ENCODE measurements around the gene TDRKH. TPM values are rescaled to one million over a fixed set of nuclear protein-coding genes. Genes with fewer than 3 reads are reported as not detected.

Gene TDRKH
- total and polyA plus RNA-seq, 5 donors, result 3.4 to 7.5 (median 5.6) TPM

DNA sequence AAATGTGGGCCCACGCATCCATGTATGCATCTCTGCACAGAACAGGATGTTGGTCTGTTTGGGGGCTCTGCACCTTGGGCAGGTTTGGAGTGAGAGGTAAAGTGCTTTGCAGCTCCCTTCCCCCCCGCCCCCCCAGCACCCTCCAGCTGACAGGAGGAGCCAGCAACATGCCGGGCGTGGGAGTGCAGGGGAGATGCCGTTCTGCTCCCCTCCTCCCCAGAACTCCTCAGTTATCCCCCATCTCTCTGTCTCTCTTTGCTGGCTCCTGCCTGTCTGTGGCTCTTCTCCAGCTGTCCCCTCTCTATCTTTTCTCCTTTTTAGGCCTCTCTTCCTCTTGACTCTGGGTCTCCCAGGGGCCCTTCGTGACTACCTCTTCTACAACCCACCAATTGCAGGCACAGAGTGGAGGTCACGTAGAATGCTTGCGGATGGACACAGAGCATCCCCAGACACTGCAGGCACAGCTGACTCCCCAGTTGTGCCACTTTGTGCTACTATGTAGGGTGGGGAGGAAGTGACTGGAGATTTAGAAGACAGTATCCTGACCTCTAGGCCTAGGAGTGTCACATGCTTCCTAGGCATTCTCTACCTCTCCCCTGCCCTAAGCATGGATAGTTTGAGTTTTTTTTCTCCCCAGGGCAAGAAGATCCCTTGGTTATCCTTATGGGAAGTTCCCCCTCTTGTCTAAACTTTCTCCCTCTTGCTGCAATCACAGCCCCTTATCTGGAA, 43.0 kb upstream of the TDRKH start:
- WGBS, result 75% methylated on average over 8 of the region's 8 CpGs
- no peak for DNase-seq
- no peak overlapping the region for H3K4me3 ChIP-seq (ENCODE audit: low read length)
- intact Hi-C loops (cut with DNase I), result loop anchor here in 2 of 4 donors (10.0 kb wide), 1 partner anchor 239 kb away; no protein-coding TSS in a partner anchor
- H3K9me3 ChIP-seq (ENCODE audit: control insufficient read depth, low read length), result no peaks in the 10 kb centered on the region
- H3K4me1 ChIP-seq (ENCODE audit: control insufficient read depth, insufficient read depth, low read length), result peaks cover 3% of the 10 kb centered on the region
- no peak for ATAC-seq
- H3K27ac ChIP-seq (ENCODE audit: low read length), result no peak overlapping the region
- no peaks in the 10 kb centered on the region for H3K27me3 ChIP-seq (ENCODE audit: control insufficient read depth, insufficient read depth)

DNA sequence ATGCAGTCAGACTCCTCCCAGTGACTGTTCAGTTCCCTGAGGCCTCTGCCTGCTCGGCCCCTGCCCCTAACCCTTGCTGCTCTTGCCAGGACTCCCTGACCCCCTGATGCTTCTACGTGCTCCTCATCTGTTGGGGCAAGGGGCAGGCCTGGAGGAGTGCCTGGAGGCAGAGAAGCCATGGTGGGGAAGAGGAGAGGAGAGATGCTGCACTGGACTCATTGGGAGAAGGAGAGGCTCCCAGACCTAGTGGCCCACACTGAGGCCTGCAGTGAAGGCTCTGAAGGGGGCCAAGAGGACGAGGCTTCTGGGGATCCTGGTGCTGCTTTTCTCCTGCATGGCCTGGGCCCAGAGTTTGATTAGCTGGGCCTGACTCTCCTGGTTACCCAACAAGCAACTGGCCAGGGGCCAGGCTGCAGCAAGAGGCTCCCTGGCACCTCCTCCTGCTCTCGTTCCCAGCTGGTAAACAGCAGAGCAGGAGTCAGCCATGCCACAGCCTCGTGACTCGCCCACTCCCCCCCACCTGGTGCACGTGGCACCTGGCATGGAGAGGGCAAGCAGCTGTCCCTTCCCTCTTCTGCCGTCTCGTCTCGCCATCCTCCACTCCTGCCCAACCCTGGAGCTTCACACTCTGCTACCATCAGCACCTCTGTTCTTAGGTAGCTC, 42.1 kb upstream of the TDRKH start:
- Histone ChIP-seq H3K27ac (ENCODE audit: low read length) (no peak overlapping the region), H3K4me3 (ENCODE audit: low read length) (no peak overlapping the region), H3K27me3 (ENCODE audit: control insufficient read depth, insufficient read depth) (no peaks in the 10 kb centered on the region), H3K4me1 (ENCODE audit: control insufficient read depth, insufficient read depth, low read length) (peaks cover 3% of the 10 kb centered on the region), H3K9me3 (ENCODE audit: control insufficient read depth, low read length) (no peaks in the 10 kb centered on the region)
- intact Hi-C loops (cut with DNase I), result loop anchor here in 2 of 4 donors (10.0 kb wide), 1 partner anchor 238 kb away; no protein-coding TSS in a partner anchor
- 53% methylated on average over 10 of the region's 10 CpGs for WGBS
- DNase-seq (peak; percentile 79 to 90 (median 88)), ATAC-seq (peak; percentile 61 to 62)

DNA sequence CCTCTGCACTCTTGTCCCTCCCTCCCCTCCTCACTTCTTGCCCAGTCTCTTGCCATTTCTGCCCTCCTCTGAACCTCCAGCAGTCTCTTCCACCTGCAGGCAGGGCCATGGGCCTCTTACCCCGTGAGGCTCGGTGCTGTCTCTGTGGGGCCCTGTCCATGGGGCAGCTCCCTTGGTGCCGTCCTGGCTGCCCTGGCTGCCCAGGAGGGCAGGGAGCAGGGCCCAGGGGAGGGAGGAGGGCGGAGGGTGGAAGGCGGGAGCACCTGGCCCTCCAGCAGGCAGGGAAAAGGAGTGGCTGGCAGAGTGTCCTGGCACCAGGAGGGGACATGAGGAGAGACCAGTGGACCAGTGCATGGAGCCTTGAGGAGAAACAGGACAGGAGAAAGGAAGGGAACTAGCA, 41.3 kb upstream of the TDRKH start, which contains the start of gene RORC:
Gene RORC, minus strand, starts transcription at position 198 of the 400 bp plus-strand sequence. Its CDS starts 38 bp downstream, at position 160.
- DNase-seq, result peak in 1 of 3 donors; percentile 73
- ATAC-seq, result peak; percentile 17 to 67
- intact Hi-C loops (cut with DNase I), result loop anchor here in 2 of 4 donors (10.0 kb wide), 1 partner anchor 237 kb away; no protein-coding TSS in a partner anchor
- no peak within 1 kb of the TSS for H3K4me3 ChIP-seq (ENCODE audit: low read length)
- H3K27ac ChIP-seq (ENCODE audit: low read length), result no peak within 1 kb of the TSS
- H3K4me1 ChIP-seq (ENCODE audit: control insufficient read depth, insufficient read depth, low read length), result peaks cover 3% of the 10 kb centered on the region
- no peaks in the 10 kb centered on the region for H3K9me3 ChIP-seq (ENCODE audit: control insufficient read depth, low read length)
- WGBS, result 69% methylated on average over 5 of the region's 5 CpGs
- no peaks in the 10 kb centered on the region for H3K27me3 ChIP-seq (ENCODE audit: control insufficient read depth, insufficient read depth)

DNA sequence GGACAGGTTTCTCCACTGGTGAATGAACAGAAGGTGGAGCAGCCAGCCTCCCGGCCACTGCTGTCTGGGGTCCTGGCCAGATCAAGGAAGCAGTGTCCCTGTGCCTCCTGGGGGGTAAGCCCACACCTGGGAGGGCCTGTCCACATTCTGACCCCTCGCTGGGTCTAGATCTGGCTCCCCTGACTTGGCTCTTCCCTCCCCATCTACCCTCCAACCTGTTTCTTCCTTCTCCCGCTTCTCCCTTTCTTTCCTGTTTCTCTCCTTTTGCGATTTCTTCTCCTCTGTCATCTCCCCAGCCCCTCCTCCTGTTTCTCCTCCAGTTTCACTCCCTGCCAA, 40.9 kb upstream of the TDRKH start:
- Histone ChIP-seq H3K4me1 (ENCODE audit: control insufficient read depth, insufficient read depth, low read length) (peaks cover 3% of the 10 kb centered on the region), H3K27me3 (ENCODE audit: control insufficient read depth, insufficient read depth) (no peaks in the 10 kb centered on the region), H3K27ac (ENCODE audit: low read length) (no peak overlapping the region), H3K9me3 (ENCODE audit: control insufficient read depth, low read length) (no peaks in the 10 kb centered on the region), H3K4me3 (ENCODE audit: low read length) (no peak overlapping the region)
- DNase-seq (no peak), ATAC-seq (no peak)
- intact Hi-C loops (cut with DNase I), result loop anchor here in 2 of 4 donors (10.0 kb wide), 1 partner anchor 236 kb away; no protein-coding TSS in a partner anchor
- WGBS, result 80% methylated on average over 4 of the region's 4 CpGs

DNA sequence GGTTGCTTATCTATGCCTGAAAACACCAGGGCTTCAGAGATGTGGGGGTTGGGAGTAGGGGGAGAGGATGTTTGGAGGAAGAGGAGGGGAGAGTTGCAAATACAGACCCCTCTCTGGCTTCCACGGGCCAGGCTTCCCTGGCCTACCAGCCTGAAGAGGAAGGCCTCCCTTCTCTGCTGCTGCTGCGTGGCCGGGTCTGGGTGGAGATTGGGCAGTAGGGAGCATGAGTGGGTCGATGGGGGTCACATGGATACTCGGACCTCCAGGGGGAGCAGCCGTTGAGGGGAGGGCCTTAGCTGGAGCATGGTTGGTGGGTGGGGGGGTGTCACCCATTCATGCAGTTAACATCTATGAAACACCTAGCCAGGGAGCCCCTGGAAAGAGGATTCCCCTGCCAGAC, 39.8 kb upstream of the TDRKH start:
- Histone ChIP-seq H3K27ac (ENCODE audit: low read length) (no peak overlapping the region), H3K9me3 (ENCODE audit: control insufficient read depth, low read length) (no peaks in the 10 kb centered on the region), H3K4me1 (ENCODE audit: control insufficient read depth, insufficient read depth, low read length) (peaks cover 3% of the 10 kb centered on the region), H3K4me3 (ENCODE audit: low read length) (no peak overlapping the region), H3K27me3 (ENCODE audit: control insufficient read depth, insufficient read depth) (no peaks in the 10 kb centered on the region)
- DNase-seq, result no peak
- WGBS, result 47% methylated on average over 6 of the region's 6 CpGs
- intact Hi-C loops (cut with DNase I), result loop anchor here in 2 of 4 donors (10.0 kb wide), 1 partner anchor 235 kb away; no protein-coding TSS in a partner anchor
- ATAC-seq, result no peak

DNA sequence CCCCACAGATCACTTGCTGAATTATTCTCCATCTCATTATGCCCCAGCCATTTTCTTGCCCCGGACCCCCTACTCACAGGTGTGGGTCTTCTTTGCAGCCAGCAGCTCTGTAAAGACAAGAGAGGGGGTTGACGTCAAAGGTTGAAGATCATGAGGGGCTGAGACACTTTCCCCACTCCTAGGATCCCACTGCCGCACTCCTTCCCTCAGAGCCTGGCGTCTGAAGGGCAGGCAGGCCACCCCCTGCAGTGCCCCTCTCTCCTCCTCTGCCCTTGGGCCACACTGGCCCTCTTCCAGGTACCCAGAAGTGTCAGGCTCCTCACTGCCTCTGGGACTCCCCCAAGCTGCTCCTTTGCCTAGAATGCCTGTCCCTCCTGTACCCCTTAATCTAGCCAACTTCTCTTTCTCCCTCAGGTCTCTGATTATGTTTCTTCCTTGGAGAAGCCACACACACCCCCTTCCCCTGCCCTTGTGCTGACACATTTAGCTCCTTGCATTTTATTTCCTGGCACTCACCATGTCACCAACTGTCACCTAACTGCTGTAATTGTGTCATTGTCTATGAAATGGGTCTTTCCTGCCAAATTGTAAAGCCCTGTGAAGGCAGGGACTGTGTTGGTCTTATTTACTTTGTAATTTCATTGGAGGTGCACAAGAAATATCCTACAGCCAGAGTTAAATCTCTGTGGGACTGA, 39.2 kb upstream of the TDRKH start:
- Histone ChIP-seq H3K27ac (ENCODE audit: low read length) (no peak overlapping the region), H3K9me3 (ENCODE audit: control insufficient read depth, low read length) (no peaks in the 10 kb centered on the region), H3K27me3 (ENCODE audit: control insufficient read depth, insufficient read depth) (no peaks in the 10 kb centered on the region), H3K4me1 (ENCODE audit: control insufficient read depth, insufficient read depth, low read length) (peaks cover 3% of the 10 kb centered on the region), H3K4me3 (ENCODE audit: low read length) (no peak overlapping the region)
- DNase-seq (peak in 1 of 3 donors; percentile 37), ATAC-seq (no peak)
- intact Hi-C loops (cut with DNase I), result loop anchor here in 2 of 4 donors (10.0 kb wide), 1 partner anchor 235 kb away; no protein-coding TSS in a partner anchor
- 42% methylated on average over 4 of the region's 4 CpGs for WGBS

DNA sequence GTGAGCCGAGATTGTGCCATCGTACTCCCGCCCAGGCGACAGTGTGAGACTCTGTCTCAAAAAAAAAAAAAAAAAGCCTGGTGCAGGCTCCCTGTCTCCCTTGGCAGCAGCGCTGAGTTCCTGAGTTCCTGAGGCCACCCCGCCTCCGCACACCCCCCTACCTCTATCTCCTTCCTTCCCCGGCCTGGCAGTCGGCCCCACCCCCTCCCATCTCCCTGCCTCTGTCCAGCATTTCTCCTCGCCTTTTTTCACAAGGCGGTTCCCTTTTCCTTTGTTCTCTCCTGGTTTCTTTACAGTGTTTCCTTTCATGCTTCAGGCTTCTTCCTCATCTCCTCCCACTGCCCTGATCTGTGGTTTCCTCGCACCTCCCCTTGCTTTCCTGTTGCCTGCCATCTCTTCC, 38.6 kb upstream of the TDRKH start:
- intact Hi-C loops (cut with DNase I), result no loop called here
- Histone ChIP-seq H3K27me3 (ENCODE audit: control insufficient read depth, insufficient read depth) (no peaks in the 10 kb centered on the region), H3K4me3 (ENCODE audit: low read length) (no peak overlapping the region), H3K9me3 (ENCODE audit: control insufficient read depth, low read length) (no peaks in the 10 kb centered on the region), H3K27ac (ENCODE audit: low read length) (no peak overlapping the region), H3K4me1 (ENCODE audit: control insufficient read depth, insufficient read depth, low read length) (peaks cover 3% of the 10 kb centered on the region)
- ATAC-seq (peak; percentile 39 to 67), DNase-seq (peak; percentile 55 to 85 (median 83))
- WGBS, result 6% methylated on average over 12 of the region's 12 CpGs

DNA sequence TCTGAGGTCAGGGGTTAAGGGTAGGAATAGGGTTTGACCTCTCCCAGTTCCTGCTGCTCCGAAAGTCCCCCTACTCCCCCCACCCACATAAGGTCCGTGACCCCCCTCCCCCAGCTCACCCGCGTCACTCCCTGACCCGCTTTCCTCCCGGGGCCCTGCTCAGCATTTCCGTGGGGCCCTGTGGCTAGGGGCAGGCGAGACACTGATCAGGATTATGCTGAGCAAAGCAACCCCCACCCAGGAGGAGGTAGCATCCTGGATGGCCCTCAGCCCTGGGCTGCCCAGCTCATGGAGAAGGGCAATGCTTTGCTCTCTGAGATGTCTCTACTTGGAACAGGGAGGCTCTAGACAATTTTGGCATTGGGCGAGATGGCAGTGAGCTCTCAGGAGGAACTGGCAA, 37.6 kb upstream of the TDRKH start:
- Histone ChIP-seq H3K27me3 (ENCODE audit: control insufficient read depth, insufficient read depth) (no peaks in the 10 kb centered on the region), H3K4me3 (ENCODE audit: low read length) (no peak overlapping the region), H3K4me1 (ENCODE audit: control insufficient read depth, insufficient read depth, low read length) (peaks cover 3% of the 10 kb centered on the region), H3K27ac (ENCODE audit: low read length) (no peak overlapping the region), H3K9me3 (ENCODE audit: control insufficient read depth, low read length) (no peaks in the 10 kb centered on the region)
- WGBS, result 59% methylated on average over 9 of the region's 9 CpGs
- DNase-seq (peak in 1 of 3 donors; percentile 19), ATAC-seq (no peak)
- intact Hi-C loops (cut with DNase I), result no loop called here

DNA sequence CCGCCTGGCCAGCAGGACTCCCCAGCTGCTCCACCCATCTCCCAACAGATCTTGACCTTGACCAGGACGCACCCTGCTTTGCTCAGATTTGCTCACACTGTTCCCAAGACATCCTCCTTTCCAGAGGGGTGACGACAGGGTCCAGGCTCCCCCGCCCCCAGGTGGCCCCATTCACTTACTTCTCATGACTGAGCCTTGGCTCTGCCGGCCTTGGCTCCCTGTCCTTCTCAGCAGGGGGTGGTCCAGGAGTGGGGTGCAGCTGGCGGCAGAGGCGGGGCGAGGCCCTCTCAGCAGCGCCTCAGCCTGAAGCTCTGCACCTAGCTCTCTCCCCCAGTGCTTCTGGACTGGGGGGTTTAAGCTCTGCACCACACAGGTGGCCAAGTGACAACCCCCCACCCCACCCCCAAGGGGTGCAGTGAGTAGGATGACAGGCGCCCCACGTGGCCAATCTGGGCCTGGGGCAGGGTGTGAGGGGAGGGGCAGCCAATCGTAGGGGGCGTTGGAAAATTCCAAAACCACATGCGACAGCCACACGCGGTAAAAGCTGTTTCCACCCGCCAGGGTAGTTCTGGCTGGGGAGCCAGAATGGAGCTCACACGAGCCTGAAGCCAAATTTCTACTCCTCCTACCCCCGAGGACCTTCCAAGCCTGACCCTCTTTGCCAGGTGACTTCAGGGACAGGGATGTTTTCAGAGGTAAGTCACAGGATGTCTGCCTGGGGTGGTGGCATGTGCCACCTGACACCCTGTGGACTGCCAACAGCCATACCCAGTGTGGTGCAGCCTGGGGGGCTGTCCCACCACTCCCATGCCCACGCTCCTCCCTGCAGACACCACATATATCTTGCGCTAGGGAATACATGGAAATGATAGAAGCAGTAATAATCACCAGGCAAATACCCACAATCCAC, 35.7 kb upstream of the TDRKH start:
- no peak overlapping the region for H3K27ac ChIP-seq (ENCODE audit: low read length)
- peak in 1 of 3 donors; percentile 67 for DNase-seq
- H3K4me3 ChIP-seq (ENCODE audit: low read length), result no peak overlapping the region
- intact Hi-C loops (cut with DNase I), result no loop called here
- no peak for ATAC-seq
- H3K27me3 ChIP-seq (ENCODE audit: control insufficient read depth, insufficient read depth), result no peaks in the 10 kb centered on the region
- WGBS, result 54% methylated on average over 21 of the region's 21 CpGs
- H3K4me1 ChIP-seq (ENCODE audit: control insufficient read depth, insufficient read depth, low read length), result peaks cover 3% of the 10 kb centered on the region
- H3K9me3 ChIP-seq (ENCODE audit: control insufficient read depth, low read length), result no peaks in the 10 kb centered on the region

DNA sequence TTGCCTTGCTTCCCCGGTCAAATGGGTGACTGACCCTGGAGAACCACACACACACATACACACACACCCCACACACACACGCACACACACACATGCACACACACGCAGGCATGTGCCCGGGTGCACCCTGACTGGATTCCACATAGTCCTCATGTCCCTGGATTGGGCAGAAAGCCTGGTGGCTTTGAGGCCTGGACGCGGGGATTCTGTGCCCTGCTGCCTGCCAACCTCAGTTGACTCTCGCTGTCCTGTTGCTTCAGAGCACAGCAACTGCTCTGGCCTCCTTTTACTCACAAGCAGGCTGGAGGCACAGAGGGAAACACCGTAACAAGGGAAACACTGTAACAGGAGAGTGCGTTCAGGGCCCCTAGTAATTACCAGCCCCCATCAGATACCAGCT, 34.9 kb upstream of the TDRKH start:
- no peaks in the 10 kb centered on the region for H3K9me3 ChIP-seq (ENCODE audit: control insufficient read depth, low read length)
- H3K4me3 ChIP-seq (ENCODE audit: low read length), result no peak overlapping the region
- peaks cover 3% of the 10 kb centered on the region for H3K4me1 ChIP-seq (ENCODE audit: control insufficient read depth, insufficient read depth, low read length)
- H3K27ac ChIP-seq (ENCODE audit: low read length), result no peak overlapping the region
- no peak for ATAC-seq
- 76% methylated on average over 9 of the region's 9 CpGs for WGBS
- DNase-seq, result peak in 1 of 3 donors; percentile 32
- H3K27me3 ChIP-seq (ENCODE audit: control insufficient read depth, insufficient read depth), result no peaks in the 10 kb centered on the region
- intact Hi-C loops (cut with DNase I), result no loop called here

All from right cardiac atrium (tissue), 5 donors.